Caco-2 (cell line): ENCODE data around the gene C17orf50. TPM values are rescaled to one million over a fixed set of nuclear protein-coding genes. Genes with fewer than 3 reads are reported as not detected.

Experiments
- BruUV-seq: library from RNA; stranded (reverse); fragments of 400-500 nt; replicated peaks from 2 replicates; lab custom pipeline; 2021; lab: Mats Ljungman, UMichigan
- CTCF ChIA-PET: fragments of 300-600 bp; sonication (Branson Sonifier 250); formaldehyde crosslinking; loops from one replicate; lab custom pipeline; 2022; ENCODE audit warnings: antibody characterized with exemption; lab: Charles Lee
- POLR2A ChIA-PET: fragments of 300-600 bp; sonication (Branson Sonifier 250); formaldehyde crosslinking; loops from one replicate; lab custom pipeline; 2022; ENCODE audit warnings: antibody characterized with exemption; lab: Charles Lee
- DNase-seq, 2 experiments: peaks; one replicate each; pipeline versions ENCODE4 v3.0.0 to v3.0.0-alpha.2; 2020 to 2022
- H3K27me3 ChIP-seq: replicated peaks from 2 replicates; pipeline ENCODE4 v1.6.0; 2011; ENCODE audit warnings: low read length; ENCODE audit not compliant: control insufficient read depth, insufficient read depth
- H3K36me3 ChIP-seq: 2 replicates; pipeline ENCODE4 v1.5.1; 2011; ENCODE audit warnings: low read length; ENCODE audit not compliant: control insufficient read depth, insufficient read depth
- H3K4me1 ChIP-seq: fragments of 250-450 bp; sonication (Bioruptor Pico); 2 replicates; pipeline ENCODE4 v1.5.1; 2020; ENCODE audit warnings: mild to moderate bottlenecking
- H3K4me3 ChIP-seq: 2 replicates; pipeline ENCODE4 v1.5.1; 2011; ENCODE audit warnings: low read depth, mild to moderate bottlenecking, control low read depth, low read length
- H3K9me3 ChIP-seq: fragments of 250-450 bp; sonication (Bioruptor Pico); 2 replicates; pipeline ENCODE4 v1.5.1; 2020; ENCODE audit warnings: mild to moderate bottlenecking, moderate library complexity
- H3K27ac Mint-ChIP-seq: one replicate; pipeline ENCODE4 v1.8.0; 2022; ENCODE audit warnings: mixed read lengths; ENCODE audit not compliant: unreplicated experiment
- H3K27me3 Mint-ChIP-seq: one replicate; pipeline ENCODE4 v1.8.0; 2022; ENCODE audit warnings: mixed read lengths; ENCODE audit not compliant: insufficient read depth, unreplicated experiment
- H3K36me3 Mint-ChIP-seq: one replicate; pipeline ENCODE4 v1.8.0; 2022; ENCODE audit warnings: mild to moderate bottlenecking, mixed read lengths; ENCODE audit not compliant: insufficient read depth, unreplicated experiment
- H3K4me1 Mint-ChIP-seq: one replicate; pipeline ENCODE4 v1.8.0; 2022; ENCODE audit warnings: low read depth, mixed read lengths; ENCODE audit not compliant: unreplicated experiment
- H3K4me3 Mint-ChIP-seq: one replicate; pipeline ENCODE4 v1.8.0; 2022; ENCODE audit warnings: mild to moderate bottlenecking, moderate library complexity, mixed read lengths; ENCODE audit not compliant: unreplicated experiment
- H3K9me3 Mint-ChIP-seq: one replicate; pipeline ENCODE4 v1.8.0; 2022; ENCODE audit warnings: mixed read lengths; ENCODE audit not compliant: unreplicated experiment
- intact Hi-C: fragments of 100-400 bp; cut with micrococcal nuclease; formaldehyde crosslinking; loops from one replicate; pipeline ENCODE4 v1.10.0; 2022; ENCODE audit not compliant: unreplicated experiment
- total RNA-seq: library from RNA; stranded (reverse); gene quantifications from 2 replicates; pipeline ENCODE4 v1.2.3, GENCODE V29; 2022
- TF ChIP-seq, protein P1 (sequence below), 2 experiments: fragments of 200-600 bp in 1 of 2; IDR thresholded peaks; 1 replicate in 1 of 2; 2 replicates in 1 of 2; pipeline versions ENCODE4 v1.5.1 to v1.8.0; 2011 to 2022; ENCODE audit warnings: antibody characterized with exemption in 1 of 2, control low read depth in 1 of 2, inconsistent platforms in 1 of 2, low read depth in 1 of 2, low read length in 1 of 2, mild to moderate bottlenecking in 1 of 2, moderate library complexity in 1 of 2; ENCODE audit not compliant: insufficient read depth in 1 of 2, severe bottlenecking in 1 of 2, unreplicated experiment in 1 of 2

Gene C17orf50
- total RNA-seq, 1 experiment from 2014 or later = not detected

DNA sequence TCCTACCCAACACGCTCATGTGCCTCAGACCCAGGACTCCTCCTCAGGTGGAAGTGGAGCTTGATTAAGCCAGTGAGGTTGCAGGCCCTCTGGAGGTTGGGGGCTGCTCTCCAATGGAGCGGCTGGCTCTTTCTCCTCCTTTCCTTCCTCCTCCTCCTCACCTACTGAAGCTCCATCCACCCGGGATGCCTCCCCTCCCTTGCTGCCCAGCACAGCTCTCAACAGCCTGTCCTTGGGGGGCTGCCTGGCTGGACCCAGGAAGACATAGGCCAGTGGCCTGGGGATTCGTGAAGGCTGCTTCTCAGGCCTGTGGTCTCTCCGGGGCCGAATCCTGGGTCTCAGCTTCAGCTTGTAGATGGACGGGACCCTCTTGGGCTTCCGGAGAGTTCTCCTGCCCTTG lies 15.9 kb upstream of the C17orf50 start:
- CTCF ChIA-PET = interaction anchor here (1.0 to 1.9 kb wide), 2 partner anchors 12 to 132 kb away, joined by 3 to 5 read pairs; no protein-coding TSS in a partner anchor
- POLR2A ChIA-PET = no interaction called here
- no TSS peak for BruUV-seq
- TF ChIP-seq, protein P1, sequence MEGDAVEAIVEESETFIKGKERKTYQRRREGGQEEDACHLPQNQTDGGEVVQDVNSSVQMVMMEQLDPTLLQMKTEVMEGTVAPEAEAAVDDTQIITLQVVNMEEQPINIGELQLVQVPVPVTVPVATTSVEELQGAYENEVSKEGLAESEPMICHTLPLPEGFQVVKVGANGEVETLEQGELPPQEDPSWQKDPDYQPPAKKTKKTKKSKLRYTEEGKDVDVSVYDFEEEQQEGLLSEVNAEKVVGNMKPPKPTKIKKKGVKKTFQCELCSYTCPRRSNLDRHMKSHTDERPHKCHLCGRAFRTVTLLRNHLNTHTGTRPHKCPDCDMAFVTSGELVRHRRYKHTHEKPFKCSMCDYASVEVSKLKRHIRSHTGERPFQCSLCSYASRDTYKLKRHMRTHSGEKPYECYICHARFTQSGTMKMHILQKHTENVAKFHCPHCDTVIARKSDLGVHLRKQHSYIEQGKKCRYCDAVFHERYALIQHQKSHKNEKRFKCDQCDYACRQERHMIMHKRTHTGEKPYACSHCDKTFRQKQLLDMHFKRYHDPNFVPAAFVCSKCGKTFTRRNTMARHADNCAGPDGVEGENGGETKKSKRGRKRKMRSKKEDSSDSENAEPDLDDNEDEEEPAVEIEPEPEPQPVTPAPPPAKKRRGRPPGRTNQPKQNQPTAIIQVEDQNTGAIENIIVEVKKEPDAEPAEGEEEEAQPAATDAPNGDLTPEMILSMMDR (IDR thresholded peaks at IDR 0.05; ENCODE audit: insufficient read depth in 1 of 2, low read depth in 1 of 2, low read length in 1 of 2, severe bottlenecking in 1 of 2, unreplicated experiment in 1 of 2) = no peak
- Histone ChIP-seq H3K27me3 (no peaks in the 10 kb centered on the region), H3K4me1 (no peaks in the 10 kb centered on the region; the same call in 1 of the 2 replicates), H3K9me3 (no peaks in the 10 kb centered on the region), H3K36me3 (no peaks in the 10 kb centered on the region), H3K4me3 (no peak overlapping the region)
- no peak overlapping the region for H3K27ac Mint-ChIP-seq
- H3K4me1 Mint-ChIP-seq = no peaks in the 10 kb centered on the region
- H3K9me3 Mint-ChIP-seq = no peaks in the 10 kb centered on the region
- peaks cover 5% of the 10 kb centered on the region for H3K36me3 Mint-ChIP-seq
- H3K4me3 Mint-ChIP-seq = no peak overlapping the region
- intact Hi-C loops = loop anchor here (5.0 kb wide), 2 partner anchors 118 to 433 kb away; no protein-coding TSS in a partner anchor
- peaks cover 5% of the 10 kb centered on the region for H3K27me3 Mint-ChIP-seq
- no peak for DNase-seq

DNA sequence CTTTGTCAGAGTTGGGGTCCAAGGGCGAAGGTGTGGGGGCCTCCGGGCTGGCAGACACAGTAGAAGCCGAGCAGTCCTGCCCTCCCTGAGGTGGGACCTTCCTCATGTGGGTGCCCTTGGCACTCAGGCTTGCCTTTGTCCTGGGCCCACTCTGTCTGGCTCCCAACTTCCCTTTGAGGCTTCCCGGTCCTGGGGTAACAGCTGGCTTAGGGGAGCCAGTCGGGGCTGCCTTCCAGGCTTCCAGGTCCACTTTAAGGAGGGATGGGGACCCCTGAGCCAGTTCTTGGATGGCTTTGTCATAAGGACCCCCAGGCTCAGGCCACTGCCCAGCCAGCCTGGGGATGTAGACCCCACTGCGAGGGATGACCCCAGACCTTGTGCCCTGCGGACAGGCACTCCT lies 15.4 kb upstream of the C17orf50 start:
- peaks cover 5% of the 10 kb centered on the region for H3K27me3 Mint-ChIP-seq
- H3K36me3 Mint-ChIP-seq = peaks cover 5% of the 10 kb centered on the region
- H3K27me3 ChIP-seq = no peaks in the 10 kb centered on the region
- no peaks in the 10 kb centered on the region for H3K4me1 Mint-ChIP-seq
- no peak overlapping the region for H3K4me3 Mint-ChIP-seq
- no peak overlapping the region for H3K4me3 ChIP-seq
- H3K27ac Mint-ChIP-seq = no peak overlapping the region
- H3K4me1 ChIP-seq = peaks cover 1% of the 10 kb centered on the region; the same call in 1 of the 2 replicates
- TF ChIP-seq, protein P1 (IDR thresholded peaks at IDR 0.05; ENCODE audit: insufficient read depth in 1 of 2, low read depth in 1 of 2, low read length in 1 of 2, severe bottlenecking in 1 of 2, unreplicated experiment in 1 of 2) = no peak
- no peak for DNase-seq
- CTCF ChIA-PET = interaction anchor here (1.9 kb wide), 1 partner anchor 132 kb away, joined by 5 read pairs; no protein-coding TSS in a partner anchor
- intact Hi-C loops = loop anchor here (5.0 kb wide), 2 partner anchors 118 to 433 kb away; no protein-coding TSS in a partner anchor
- POLR2A ChIA-PET = no interaction called here
- H3K36me3 ChIP-seq = no peaks in the 10 kb centered on the region
- H3K9me3 Mint-ChIP-seq = no peaks in the 10 kb centered on the region
- no TSS peak for BruUV-seq
- H3K9me3 ChIP-seq = no peaks in the 10 kb centered on the region

DNA sequence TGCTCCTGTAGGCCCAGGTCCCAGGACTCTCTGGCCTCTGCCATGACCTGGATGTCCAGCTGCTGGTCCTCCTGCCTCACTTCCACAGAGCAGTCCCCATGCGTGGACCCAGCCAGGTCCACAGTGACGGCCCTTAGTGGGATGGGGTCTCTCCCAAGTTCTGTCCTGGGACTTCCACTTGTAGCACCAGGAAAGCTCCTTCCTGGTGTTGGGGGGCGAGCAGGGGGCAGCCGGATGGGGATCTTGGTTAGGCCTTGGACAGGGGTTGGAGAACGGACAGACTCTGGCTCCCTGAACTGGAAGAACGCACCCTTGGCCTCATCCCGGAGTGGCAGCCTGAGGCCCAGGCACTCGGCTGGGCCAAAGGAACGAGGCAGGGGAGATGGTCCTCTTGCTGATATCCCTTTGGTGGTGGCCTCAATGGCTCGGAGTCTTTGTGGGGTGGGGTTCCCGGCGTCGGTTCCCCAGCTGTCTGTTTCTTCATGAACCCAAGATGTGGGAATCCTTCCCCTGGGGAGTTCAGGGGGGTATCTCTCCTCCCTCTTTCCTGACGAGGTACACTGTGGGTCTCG lies 14.9 kb upstream of the C17orf50 start:
- no peak overlapping the region for H3K4me3 ChIP-seq
- no peak overlapping the region for H3K27ac Mint-ChIP-seq
- TF ChIP-seq, protein P1 (IDR thresholded peaks at IDR 0.05; ENCODE audit: insufficient read depth in 1 of 2, low read depth in 1 of 2, low read length in 1 of 2, severe bottlenecking in 1 of 2, unreplicated experiment in 1 of 2) = no peak
- no peak for DNase-seq
- intact Hi-C loops = loop anchor here (5.0 kb wide), 2 partner anchors 119 to 434 kb away; no protein-coding TSS in a partner anchor
- ChIA-PET POLR2A (no interaction called here), CTCF (no interaction called here)
- no peaks in the 10 kb centered on the region for H3K9me3 Mint-ChIP-seq
- no peaks in the 10 kb centered on the region for H3K36me3 ChIP-seq
- H3K27me3 ChIP-seq = no peaks in the 10 kb centered on the region
- H3K27me3 Mint-ChIP-seq = peaks cover 5% of the 10 kb centered on the region
- H3K36me3 Mint-ChIP-seq = peaks cover 5% of the 10 kb centered on the region
- no peak overlapping the region for H3K4me3 Mint-ChIP-seq
- no peaks in the 10 kb centered on the region for H3K4me1 Mint-ChIP-seq
- peaks cover 4% of the 10 kb centered on the region; the same call in 1 of the 2 replicates for H3K4me1 ChIP-seq
- BruUV-seq = no TSS peak
- no peaks in the 10 kb centered on the region for H3K9me3 ChIP-seq
